ENCODE results near the gene PTK7. TPM values are rescaled to one million over a fixed set of nuclear protein-coding genes. Genes with fewer than 3 reads are reported as not detected.

PTK7 gene
- total RNA-seq, 1 donor from 2014 or later: 3.3 TPM

GRCh38 chr6:43149265-43149664 lies 73.2 kb downstream of the PTK7 start:
- Mint-ChIP-seq H3K9me3 (no peaks in the 10 kb centered on the region), H3K4me3 (no peak overlapping the region), H3K4me1 (ENCODE audit: low read depth) (no peaks in the 10 kb centered on the region), H3K27me3 (ENCODE audit: insufficient read depth) (no peaks in the 10 kb centered on the region), H3K36me3 (ENCODE audit: low read depth) (no peaks in the 10 kb centered on the region), H3K27ac (no peak overlapping the region)
- no peak for DNase-seq (ENCODE audit: low spot score)
- intact Hi-C loops (cut with micrococcal nuclease): no loop called here

- Mint-ChIP-seq H3K27ac (no peak overlapping the region), H3K4me1 (ENCODE audit: low read depth) (no peaks in the 10 kb centered on the region), H3K9me3 (no peaks in the 10 kb centered on the region), H3K4me3 (no peak overlapping the region), H3K27me3 (ENCODE audit: insufficient read depth) (no peaks in the 10 kb centered on the region), H3K36me3 (ENCODE audit: low read depth) (no peaks in the 10 kb centered on the region)
- intact Hi-C loops (cut with micrococcal nuclease): no loop called here
- DNase-seq (ENCODE audit: low spot score): no peak
Observed at GRCh38 chr6:43150051-43150751, 74.1 kb downstream of the PTK7 start.

- Mint-ChIP-seq H3K36me3 (ENCODE audit: low read depth) (no peaks in the 10 kb centered on the region), H3K27ac (no peak overlapping the region), H3K4me1 (ENCODE audit: low read depth) (no peaks in the 10 kb centered on the region), H3K27me3 (ENCODE audit: insufficient read depth) (peaks cover 3% of the 10 kb centered on the region), H3K4me3 (no peak overlapping the region), H3K9me3 (no peaks in the 10 kb centered on the region)
- DNase-seq (ENCODE audit: low spot score): no peak
- intact Hi-C loops (cut with micrococcal nuclease): no loop called here
Observed at GRCh38 chr6:43159599-43159998, 83.5 kb downstream of the PTK7 start.

- no peaks in the 10 kb centered on the region for H3K4me1 Mint-ChIP-seq (ENCODE audit: low read depth)
- peaks cover 10% of the 10 kb centered on the region for H3K27me3 Mint-ChIP-seq (ENCODE audit: insufficient read depth)
- no peak for DNase-seq (ENCODE audit: low spot score)
- no peaks in the 10 kb centered on the region for H3K9me3 Mint-ChIP-seq
- no peaks in the 10 kb centered on the region for H3K36me3 Mint-ChIP-seq (ENCODE audit: low read depth)
- H3K27ac Mint-ChIP-seq: no peak overlapping the region
- intact Hi-C loops (cut with micrococcal nuclease): no loop called here
- no peak overlapping the region for H3K4me3 Mint-ChIP-seq
Observed at GRCh38 chr6:43163899-43164298, 87.8 kb downstream of the PTK7 start.

GRCh38 chr6:43170417-43170930 lies 94.4 kb downstream of the PTK7 start:
- H3K9me3 Mint-ChIP-seq: no peaks in the 10 kb centered on the region
- intact Hi-C loops (cut with micrococcal nuclease): loop anchor here (5.0 kb wide), 5 partner anchors 307 to 948 kb away; partner anchors contain the start of genes BICRAL, POLH, TJAP1 and XPO5

GRCh38 chr6:43170931-43171706 lies 95.0 kb downstream of the PTK7 start, which contains the start of gene SRF:
Gene SRF, plus strand, starts transcription at chr6:43171269. Its CDS starts 388 bp downstream, at chr6:43171657.
- DNase-seq (ENCODE audit: low spot score): peak; percentile 99
- Mint-ChIP-seq H3K36me3 (ENCODE audit: low read depth) (peaks cover 17% of the 10 kb centered on the region), H3K4me3 (peak within 1 kb of the TSS; percentile 94), H3K9me3 (no peaks in the 10 kb centered on the region), H3K27ac (peak within 1 kb of the TSS; percentile 93), H3K27me3 (ENCODE audit: insufficient read depth) (peaks cover 2% of the 10 kb centered on the region), H3K4me1 (ENCODE audit: low read depth) (peaks cover 44% of the 10 kb centered on the region)
- intact Hi-C loops (cut with micrococcal nuclease): loop anchor here (1.0 to 5.0 kb wide), 13 partner anchors 53 to 949 kb away; partner anchors contain the start of genes ABCC10, BICRAL, GTPBP2 and KLC4

More at GRCh38 chr6:43170417-43170930, 94.4 kb downstream of the PTK7 start:
- peaks cover 7% of the 10 kb centered on the region for H3K27me3 Mint-ChIP-seq (ENCODE audit: insufficient read depth)
- H3K4me3 Mint-ChIP-seq: peak overlapping the region; percentile 92
- H3K4me1 Mint-ChIP-seq (ENCODE audit: low read depth): peaks cover 43% of the 10 kb centered on the region
- H3K27ac Mint-ChIP-seq: peak overlapping the region; percentile 93
- peaks cover 11% of the 10 kb centered on the region for H3K36me3 Mint-ChIP-seq (ENCODE audit: low read depth)
- no peak for DNase-seq (ENCODE audit: low spot score)

- peaks cover 20% of the 10 kb centered on the region for H3K36me3 Mint-ChIP-seq (ENCODE audit: low read depth)
- H3K4me1 Mint-ChIP-seq (ENCODE audit: low read depth): peaks cover 44% of the 10 kb centered on the region
- peaks cover 2% of the 10 kb centered on the region for H3K27me3 Mint-ChIP-seq (ENCODE audit: insufficient read depth)
- intact Hi-C loops (cut with micrococcal nuclease): loop anchor here (1.0 to 5.0 kb wide), 14 partner anchors 53 to 949 kb away; partner anchors contain the start of genes ABCC10, BICRAL, DNPH1 and GTPBP2
- peak overlapping the region; percentile 94 for H3K4me3 Mint-ChIP-seq
- no peaks in the 10 kb centered on the region for H3K9me3 Mint-ChIP-seq
- peak overlapping the region; percentile 81 for H3K27ac Mint-ChIP-seq
- peak; percentile 16 for DNase-seq (ENCODE audit: low spot score)
Observed at GRCh38 chr6:43171707-43172103, 95.6 kb downstream of the PTK7 start.

GRCh38 chr6:43172104-43173007 lies 96.2 kb downstream of the PTK7 start:
- peak; percentile 54 for DNase-seq (ENCODE audit: low spot score)
- intact Hi-C loops (cut with micrococcal nuclease): loop anchor here (1.0 to 5.0 kb wide), 6 partner anchors 57 to 950 kb away; partner anchors contain the start of genes BICRAL, DNPH1, POLH and TJAP1
- Mint-ChIP-seq H3K27me3 (ENCODE audit: insufficient read depth) (peaks cover 2% of the 10 kb centered on the region), H3K4me1 (ENCODE audit: low read depth) (peaks cover 44% of the 10 kb centered on the region), H3K4me3 (peak overlapping the region; percentile 94), H3K27ac (peak overlapping the region; percentile 81), H3K36me3 (ENCODE audit: low read depth) (peaks cover 21% of the 10 kb centered on the region), H3K9me3 (no peaks in the 10 kb centered on the region)

GRCh38 chr6:43173591-43174262 lies 97.6 kb downstream of the PTK7 start:
- Mint-ChIP-seq H3K36me3 (ENCODE audit: low read depth) (peaks cover 30% of the 10 kb centered on the region), H3K9me3 (no peaks in the 10 kb centered on the region), H3K4me3 (peak overlapping the region; percentile 94), H3K4me1 (ENCODE audit: low read depth) (peaks cover 44% of the 10 kb centered on the region), H3K27me3 (ENCODE audit: insufficient read depth) (peaks cover 2% of the 10 kb centered on the region), H3K27ac (peak overlapping the region; percentile 81)
- intact Hi-C loops (cut with micrococcal nuclease): loop anchor here (1.0 to 5.0 kb wide), 13 partner anchors 9 to 951 kb away; partner anchors contain the start of genes BICRAL, CNPY3, CUL9 and KLHDC3
- no peak for DNase-seq (ENCODE audit: low spot score)

GRCh38 chr6:43174263-43175112 lies 98.4 kb downstream of the PTK7 start:
- no peaks in the 10 kb centered on the region for H3K9me3 Mint-ChIP-seq
- DNase-seq (ENCODE audit: low spot score): peak; percentile 96
- peaks cover 44% of the 10 kb centered on the region for H3K4me1 Mint-ChIP-seq (ENCODE audit: low read depth)
- intact Hi-C loops (cut with micrococcal nuclease): loop anchor here (1.0 to 5.0 kb wide), 13 partner anchors 8 to 952 kb away; partner anchors contain the start of genes BICRAL, CNPY3, CUL9 and KLHDC3
- H3K4me3 Mint-ChIP-seq: peak overlapping the region; percentile 94
- H3K27me3 Mint-ChIP-seq (ENCODE audit: insufficient read depth): peaks cover 2% of the 10 kb centered on the region
- H3K36me3 Mint-ChIP-seq (ENCODE audit: low read depth): peaks cover 32% of the 10 kb centered on the region
- peak overlapping the region; percentile 82 for H3K27ac Mint-ChIP-seq
